Endodermal cell (in vitro differentiated cells): ENCODE data around the gene CD40. TPM values are rescaled to one million over a fixed set of nuclear protein-coding genes. Genes with fewer than 3 reads are reported as not detected.
A peak's percentile ranks its signal among the peaks of the same experiment; 100 is the strongest.

Source experiments
- DNase-seq: peaks from one replicate; pipeline ENCODE4 v3.0.0-alpha.2; 2017
- H3K27ac ChIP-seq: 2 replicates; pipeline ENCODE4 v1.5.1; 2013; ENCODE audit warnings: mild to moderate bottlenecking, low read depth, low read length, moderate library complexity
- H3K27me3 ChIP-seq: 2 replicates; pipeline ENCODE4 v1.6.1; 2013; ENCODE audit warnings: mild to moderate bottlenecking, low read length, moderate library complexity; ENCODE audit not compliant: insufficient read depth, control insufficient read depth, poor library complexity, severe bottlenecking
- H3K36me3 ChIP-seq: 2 replicates; pipeline ENCODE4 v1.7.0; 2013; ENCODE audit warnings: mild to moderate bottlenecking, low read length, moderate library complexity; ENCODE audit not compliant: control insufficient read depth, insufficient read depth
- H3K4me1 ChIP-seq: one replicate; pipeline ENCODE4 v1.7.0; 2013; ENCODE audit warnings: low read length; ENCODE audit not compliant: control insufficient read depth, insufficient read depth
- H3K4me3 ChIP-seq: 2 replicates; pipeline ENCODE4 v1.5.1; 2013; ENCODE audit warnings: mild to moderate bottlenecking, low read length, moderate library complexity
- H3K9ac ChIP-seq: 2 replicates; pipeline ENCODE4 v1.6.1; 2013; ENCODE audit warnings: mild to moderate bottlenecking, low read length, moderate library complexity; ENCODE audit not compliant: poor library complexity, severe bottlenecking; ENCODE audit errors: extremely low read depth
- H3K9me3 ChIP-seq: 2 replicates; pipeline ENCODE4 v1.6.1; 2013; ENCODE audit warnings: mild to moderate bottlenecking, low read length, moderate library complexity; ENCODE audit not compliant: control insufficient read depth
- H3K27ac Mint-ChIP-seq: 2 replicates; pipeline ENCODE4 v1.8.0; 2020; ENCODE audit warnings: mixed read lengths
- H3K27me3 Mint-ChIP-seq: 2 replicates; pipeline ENCODE4 v1.8.0; 2021; ENCODE audit warnings: mild to moderate bottlenecking, mixed read lengths; ENCODE audit not compliant: insufficient read depth
- H3K36me3 Mint-ChIP-seq: 2 replicates; pipeline ENCODE4 v1.8.0; 2020; ENCODE audit warnings: low read depth, mixed read lengths
- H3K4me1 Mint-ChIP-seq: 2 replicates; pipeline ENCODE4 v1.8.0; 2020; ENCODE audit warnings: mixed read lengths
- H3K4me3 Mint-ChIP-seq: 2 replicates; pipeline ENCODE4 v1.8.0; 2020; ENCODE audit warnings: mild to moderate bottlenecking, moderate library complexity, mixed read lengths
- H3K9me3 Mint-ChIP-seq: 2 replicates; pipeline ENCODE4 v1.8.0; 2020; ENCODE audit warnings: mild to moderate bottlenecking, mixed read lengths
- CTCF ChIP-seq: fragments of 200-600 bp; sonication (generic); conservative IDR thresholded peaks from 2 replicates; pipeline ENCODE4 v1.5.0; 2021; ENCODE audit warnings: antibody characterized with exemption, mild to moderate bottlenecking
- WGBS, 2 experiments: methylation state at CpG; one replicate each; pipeline versions ENCODE4 v1.1.5 to v1.1.7; 2013; ENCODE audit warnings: missing lambda C conversion rate in 2 of 2, mixed read lengths in 1 of 2; ENCODE audit not compliant: insufficient coverage in 1 of 2, insufficient read length in 1 of 2; 5-methylcytosine and 5-hydroxymethylcytosine counted together
- total RNA-seq, 2 donors: library from RNA; stranded (reverse); fragmentation: NEBNext Ultra II Directional in 1 of 2; extraction: Animal tissue kit (Norgen Biotek cat#: 25700) in 1 of 2; gene quantifications; 2 replicates in 1 of 2; 3 replicates in 1 of 2; pipeline ENCODE4 v1.2.1, GENCODE V29; 2021

Gene CD40
- total RNA-seq, 2 donors from 2014 or later = 9.0 to 16.4 TPM

GRCh38 chr20:46084805-46085178 is 33.3 kb upstream of the CD40 start:
- Histone ChIP-seq H3K4me3 (peak overlapping the region; percentile 47), H3K36me3 (no peaks in the 10 kb centered on the region), H3K27me3 (no peaks in the 10 kb centered on the region), H3K4me1 (peaks cover 8% of the 10 kb centered on the region), H3K9me3 (no peaks in the 10 kb centered on the region), H3K27ac (no peak overlapping the region), H3K9ac (no peak overlapping the region)
- Mint-ChIP-seq H3K27ac (peak overlapping the region; percentile 33), H3K4me1 (peaks cover 58% of the 10 kb centered on the region), H3K4me3 (no peak overlapping the region), H3K36me3 (no peaks in the 10 kb centered on the region), H3K9me3 (no peaks in the 10 kb centered on the region), H3K27me3 (no peaks in the 10 kb centered on the region)
- DNase-seq = no peak
- TF ChIP-seq CTCF = no peak
- 83 to 96% methylated on average over 3 of the region's 3 CpGs for WGBS, 2 experiments

GRCh38 chr20:46085179-46085851 is 32.8 kb upstream of the CD40 start:
- H3K9me3 Mint-ChIP-seq = no peaks in the 10 kb centered on the region
- TF ChIP-seq CTCF = no peak
- H3K9ac ChIP-seq = no peak overlapping the region
- H3K9me3 ChIP-seq = no peaks in the 10 kb centered on the region
- WGBS, 2 experiments = 80 to 81% methylated on average over 3 to 4 of the region's 4 CpGs
- peak overlapping the region; percentile 25 for H3K4me3 ChIP-seq
- H3K36me3 ChIP-seq = no peaks in the 10 kb centered on the region
- H3K4me3 Mint-ChIP-seq = no peak overlapping the region
- peaks cover 8% of the 10 kb centered on the region for H3K4me1 ChIP-seq
- no peaks in the 10 kb centered on the region for H3K27me3 ChIP-seq
- no peaks in the 10 kb centered on the region for H3K27me3 Mint-ChIP-seq
- no peak for DNase-seq
- peaks cover 56% of the 10 kb centered on the region for H3K4me1 Mint-ChIP-seq
- no peak overlapping the region for H3K27ac ChIP-seq
- no peaks in the 10 kb centered on the region for H3K36me3 Mint-ChIP-seq
- peak overlapping the region; percentile 33 for H3K27ac Mint-ChIP-seq

- H3K4me3 ChIP-seq = no peak overlapping the region
- H3K36me3 ChIP-seq = no peaks in the 10 kb centered on the region
- 81 to 91% methylated on average over 3 to 8 of the region's 8 CpGs for WGBS, 2 experiments
- H3K9ac ChIP-seq = no peak overlapping the region
- DNase-seq = no peak
- H3K27ac ChIP-seq = no peak overlapping the region
- Mint-ChIP-seq H3K4me3 (no peak overlapping the region), H3K27ac (no peak overlapping the region), H3K36me3 (no peaks in the 10 kb centered on the region), H3K4me1 (peaks cover 51% of the 10 kb centered on the region), H3K9me3 (no peaks in the 10 kb centered on the region), H3K27me3 (peaks cover 6% of the 10 kb centered on the region)
- peaks cover 8% of the 10 kb centered on the region for H3K4me1 ChIP-seq
- no peaks in the 10 kb centered on the region for H3K27me3 ChIP-seq
- no peaks in the 10 kb centered on the region for H3K9me3 ChIP-seq
- TF ChIP-seq CTCF = peak; percentile 59
These were observed 31.0 kb upstream of the CD40 start for GRCh38 chr20:46087161-46087560.
